ENCODE data around the gene P2RX6.

Gene P2RX6

DNA sequence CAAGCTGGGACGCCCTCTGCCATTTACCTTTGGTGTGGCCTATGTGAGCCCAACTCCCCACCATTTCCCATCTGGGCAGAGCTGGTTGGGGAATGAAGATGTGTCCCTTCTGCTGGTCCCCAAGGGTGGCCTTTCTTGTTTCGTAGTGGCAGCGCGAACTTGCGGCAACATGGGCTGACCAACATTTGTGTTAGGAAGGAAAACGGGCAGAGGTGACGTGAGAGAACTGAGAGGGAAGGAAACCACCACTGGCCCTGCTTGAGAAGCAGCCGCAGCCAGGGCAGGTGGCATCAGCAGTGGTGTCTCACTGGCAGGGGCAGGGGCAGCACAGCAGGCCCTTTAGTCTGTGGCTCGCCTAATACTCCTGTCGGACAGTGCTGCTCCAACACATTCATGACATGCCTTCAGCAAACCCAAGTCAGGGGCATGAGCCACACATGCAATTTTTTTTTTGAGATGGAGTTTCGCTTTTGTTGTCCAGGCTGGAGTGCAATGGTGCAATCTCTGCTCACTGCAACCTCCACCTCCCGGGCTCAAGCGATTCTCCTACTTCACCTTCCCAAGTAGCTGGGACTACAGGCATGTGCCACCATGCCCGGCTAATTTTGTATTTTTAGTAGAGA, 60.7 kb downstream of the P2RX6 start:
- DNase-seq (ENCODE audit: low read depth in 3 of 3): no peak

DNA sequence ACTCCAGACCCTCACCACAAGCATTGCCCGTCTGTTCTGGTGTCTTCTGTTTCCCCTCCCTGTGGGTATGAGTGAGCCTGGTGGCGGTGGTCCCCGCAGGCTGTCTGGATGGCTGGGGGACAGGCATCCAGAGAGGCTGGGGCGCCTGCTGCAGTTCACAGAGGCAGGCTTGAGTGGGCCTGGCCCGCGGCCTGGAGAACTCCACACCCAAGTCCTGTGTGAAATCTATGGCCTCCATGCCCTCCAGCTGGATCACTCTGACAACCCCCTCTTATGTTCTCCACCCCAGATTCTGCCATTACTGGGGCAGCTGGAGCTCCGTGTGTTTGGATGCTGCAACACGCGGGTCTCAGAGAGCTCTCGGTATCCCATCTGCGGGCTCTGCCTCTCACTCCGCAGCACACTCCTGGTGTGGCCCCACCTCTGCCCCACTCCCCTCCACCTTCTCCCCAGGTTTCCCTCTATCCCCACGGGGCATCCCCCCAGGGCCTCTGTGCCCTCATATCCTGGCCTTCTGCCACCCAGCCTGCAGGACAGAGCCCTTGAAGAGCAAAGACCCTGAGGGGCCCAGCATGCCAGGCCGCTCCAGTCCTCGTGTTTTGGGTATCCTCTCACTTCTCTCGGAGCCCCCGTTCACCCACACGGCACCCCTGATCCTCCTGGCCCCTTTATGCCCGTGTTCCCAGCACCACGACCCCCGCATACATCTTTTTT, 62.1 kb downstream of the P2RX6 start:
- no peak for DNase-seq (ENCODE audit: low read depth in 3 of 3)

Measured in stimulated activated CD4-positive, alpha-beta T cell treated with anti-CD3 and anti-CD28 coated beads, TNF-alpha, amount 100 ng/mL, for 48 hours (primary cell).